ENCODE measurements around the gene CORO1C.
"Not testable (repeated sequence)": the region's sequence is repeated elsewhere in the genome, so short reads cannot be mapped to it uniquely, and the experiment has no call there.

Gene CORO1C

GRCh38 chr12:108620236-108620879 lies 111.0 kb downstream of the CORO1C start:
- no peak for DNase-seq (ENCODE audit: low read depth in 4 of 4, low spot score in 1 of 4)

GRCh38 chr12:108619369-108620160 lies 111.8 kb downstream of the CORO1C start:
- no peak for DNase-seq (ENCODE audit: low read depth in 4 of 4, low spot score in 1 of 4)

GRCh38 chr12:108618953-108619274 lies 112.4 kb downstream of the CORO1C start:
- not testable (repeated sequence) for DNase-seq (ENCODE audit: low read depth in 4 of 4, low spot score in 1 of 4)

DNA sequence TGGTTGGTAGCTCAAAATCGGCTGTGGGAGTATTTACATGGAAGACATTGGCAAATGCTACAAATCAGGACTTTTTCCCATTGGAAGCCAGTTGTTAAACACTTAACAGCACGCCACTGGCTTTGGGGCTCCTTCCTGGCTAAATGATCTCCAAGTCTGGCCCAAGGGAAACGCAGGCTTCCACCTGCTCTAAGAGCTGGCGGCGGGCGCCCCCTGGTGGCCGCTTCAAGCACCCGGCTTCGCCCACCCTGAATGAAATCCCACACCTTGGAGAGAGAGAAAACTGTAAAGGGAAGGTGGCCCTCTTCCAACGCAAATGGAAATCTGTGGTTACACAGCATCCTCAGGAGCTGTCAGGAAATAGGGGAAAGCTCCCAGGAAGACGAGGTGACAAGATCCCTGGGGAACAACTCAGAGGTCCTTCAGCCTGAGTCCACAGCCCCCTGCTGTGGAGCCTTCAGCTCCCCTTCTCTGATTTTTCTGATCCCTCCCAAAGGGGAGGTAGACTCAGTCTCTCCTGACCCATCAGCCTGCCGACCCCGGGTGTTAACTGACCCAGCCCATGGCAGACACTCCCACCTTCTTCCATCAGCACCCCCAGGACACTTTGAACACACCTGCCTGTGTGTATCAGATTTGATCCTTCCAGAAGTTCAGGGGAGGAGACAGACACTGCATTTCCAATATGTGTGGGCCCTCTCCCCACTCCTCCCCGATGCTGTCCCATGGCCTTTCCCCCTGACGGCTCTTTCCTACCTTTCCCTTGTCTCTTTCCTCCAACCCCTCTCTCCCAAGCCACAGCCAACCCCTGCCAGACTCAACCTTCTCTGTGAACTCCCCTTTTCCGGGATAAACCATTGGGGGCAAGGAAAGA lies 113.0 kb downstream of the CORO1C start:
- DNase-seq (ENCODE audit: low read depth in 4 of 4, low spot score in 1 of 4), result peak; percentile 62 to 73 (median 64)

GRCh38 chr12:108616941-108617858 lies 114.1 kb downstream of the CORO1C start:
- DNase-seq (ENCODE audit: low read depth in 4 of 4, low spot score in 1 of 4), result peak in 3 of 4 experiments; percentile 46 to 74 (median 65)

DNA sequence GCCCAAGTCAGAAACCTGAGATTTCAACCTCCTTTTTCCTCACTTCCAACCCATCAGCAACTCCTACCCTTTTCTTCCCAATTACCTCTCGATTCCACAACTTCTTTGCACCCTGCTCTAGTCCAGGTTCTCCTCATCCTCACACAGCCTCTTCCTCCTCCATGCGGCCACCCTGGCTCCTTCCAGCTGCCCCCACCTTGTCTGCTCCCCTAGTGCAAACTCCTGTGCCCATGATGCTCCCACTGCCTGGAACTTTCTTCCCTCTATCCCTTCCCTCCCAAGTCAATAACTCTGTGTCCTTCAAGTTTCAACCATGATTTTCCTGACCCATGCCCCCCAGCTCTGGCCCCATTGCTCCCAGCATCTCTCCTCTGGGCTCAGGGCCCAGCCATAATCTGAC lies 115.0 kb downstream of the CORO1C start:
- no peak for DNase-seq (ENCODE audit: low read depth in 4 of 4, low spot score in 1 of 4)

DNA sequence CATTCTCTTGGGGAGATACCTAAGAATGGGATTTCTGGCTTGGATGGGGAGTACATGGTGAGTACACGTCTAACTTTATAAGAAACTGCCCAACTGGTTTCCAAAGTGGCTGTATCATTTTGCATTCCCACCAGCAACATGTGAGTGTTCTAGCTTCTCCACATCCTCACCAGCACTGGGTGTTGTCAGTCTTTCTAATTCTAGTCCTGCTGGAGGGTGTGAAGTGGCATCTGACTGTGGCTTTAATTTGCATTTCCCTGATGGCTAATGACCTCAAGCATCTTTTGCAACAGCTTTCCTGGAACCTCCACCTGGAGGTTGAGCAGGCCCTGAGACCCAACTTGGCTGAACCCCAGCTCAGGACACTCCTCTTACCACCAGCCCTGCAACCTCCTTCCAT lies 115.4 kb downstream of the CORO1C start:
- DNase-seq (ENCODE audit: low read depth in 4 of 4, low spot score in 1 of 4), result no peak

- DNase-seq (ENCODE audit: low read depth in 4 of 4, low spot score in 1 of 4), result no peak
Observed at GRCh38 chr12:108614639-108615038, 116.7 kb downstream of the CORO1C start.

- DNase-seq (ENCODE audit: low read depth in 4 of 4, low spot score in 1 of 4), result no peak
Observed at GRCh38 chr12:108614041-108614440, 117.3 kb downstream of the CORO1C start.

DNA sequence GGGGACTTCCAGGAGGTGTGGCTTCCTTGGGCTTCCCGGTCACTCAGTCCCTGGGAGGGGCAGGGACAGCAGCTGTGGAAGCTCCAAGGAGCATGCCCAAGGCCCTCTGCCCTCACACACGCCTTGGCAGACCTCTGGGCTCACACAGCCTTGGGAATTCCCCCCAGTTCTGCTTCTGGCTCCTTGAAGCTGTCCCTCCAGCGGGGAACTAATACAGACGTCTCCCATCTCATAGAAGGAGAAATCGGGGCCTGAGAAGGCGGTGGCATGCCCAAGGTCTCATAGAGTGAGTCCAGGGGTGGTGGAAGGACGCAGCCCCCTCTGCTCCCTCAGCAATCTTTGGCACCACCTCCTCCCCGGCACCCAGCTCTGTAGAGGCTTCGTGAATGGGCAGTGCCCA lies 117.8 kb downstream of the CORO1C start:
- DNase-seq (ENCODE audit: low read depth in 4 of 4, low spot score in 1 of 4), result no peak

GRCh38 chr12:108612788-108613282 lies 118.5 kb downstream of the CORO1C start:
- no peak for DNase-seq (ENCODE audit: low read depth in 4 of 4, low spot score in 1 of 4)

- no peak for DNase-seq (ENCODE audit: low read depth in 4 of 4, low spot score in 1 of 4)
Observed at GRCh38 chr12:108611884-108612415, 119.4 kb downstream of the CORO1C start.

GRCh38 chr12:108610856-108611605 lies 120.3 kb downstream of the CORO1C start:
- no peak for DNase-seq (ENCODE audit: low read depth in 4 of 4, low spot score in 1 of 4)

GRCh38 chr12:108610336-108610815 lies 120.9 kb downstream of the CORO1C start:
- no peak for DNase-seq (ENCODE audit: low read depth in 4 of 4, low spot score in 1 of 4)

DNA sequence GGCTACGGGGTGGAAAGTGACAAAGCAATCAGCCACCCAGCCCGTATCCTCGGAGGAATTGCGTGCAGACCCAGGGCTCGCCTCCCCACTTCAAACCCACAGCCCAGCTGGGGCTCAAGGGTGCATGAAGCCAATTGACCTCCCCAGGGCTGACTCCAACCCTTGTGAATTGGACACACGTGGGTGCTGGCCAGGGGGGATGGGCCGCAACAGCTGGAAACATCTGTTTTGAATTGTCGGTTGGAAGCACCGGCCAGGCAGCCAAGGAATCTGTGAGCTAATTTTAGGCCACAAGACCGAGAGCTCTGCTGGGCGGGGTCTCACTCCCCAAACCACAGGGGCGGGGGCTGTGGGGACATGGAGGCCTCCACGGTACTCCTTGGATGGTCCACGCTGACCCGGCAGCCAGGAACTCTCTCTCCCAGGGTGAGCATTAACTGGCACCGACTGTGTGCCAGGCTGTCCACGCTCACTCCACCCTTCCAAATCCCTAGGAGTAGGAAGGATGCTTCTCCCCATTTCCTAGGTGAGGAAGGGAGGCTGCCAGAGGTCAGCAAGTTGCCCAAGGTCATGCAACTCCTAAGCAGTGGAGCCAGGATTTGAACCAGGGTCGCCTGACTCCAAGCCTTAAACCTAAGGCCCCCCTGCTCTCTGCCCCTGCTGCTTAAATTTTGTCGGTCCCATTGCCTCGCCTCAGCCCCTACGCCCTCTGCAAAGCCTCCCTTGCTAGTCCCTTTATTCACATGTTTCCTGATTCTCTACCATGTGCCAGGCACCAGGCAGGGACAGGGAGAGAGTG lies 121.6 kb downstream of the CORO1C start:
- no peak for DNase-seq (ENCODE audit: low read depth in 4 of 4, low spot score in 1 of 4)

DNA sequence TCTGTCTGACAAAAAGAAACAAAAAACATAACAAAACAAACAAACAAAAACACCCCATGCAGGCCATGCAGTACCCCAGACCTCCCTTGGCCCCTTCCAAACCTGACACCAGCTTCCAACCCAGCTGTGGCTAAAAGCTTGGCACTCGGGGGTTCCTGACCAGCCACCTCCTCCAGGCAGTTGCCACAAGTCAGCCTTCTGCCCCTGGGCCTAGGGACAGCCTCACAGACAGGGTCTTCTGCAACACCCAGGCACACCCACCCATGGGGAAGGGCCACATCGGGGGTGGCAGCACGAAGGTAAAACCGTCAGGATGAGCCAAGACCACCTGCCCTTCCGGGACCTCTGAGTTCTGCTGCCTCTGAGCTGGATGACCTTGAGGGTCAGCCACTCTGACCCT lies 122.7 kb downstream of the CORO1C start:
- no peak for DNase-seq (ENCODE audit: low read depth in 4 of 4, low spot score in 1 of 4)

DNA sequence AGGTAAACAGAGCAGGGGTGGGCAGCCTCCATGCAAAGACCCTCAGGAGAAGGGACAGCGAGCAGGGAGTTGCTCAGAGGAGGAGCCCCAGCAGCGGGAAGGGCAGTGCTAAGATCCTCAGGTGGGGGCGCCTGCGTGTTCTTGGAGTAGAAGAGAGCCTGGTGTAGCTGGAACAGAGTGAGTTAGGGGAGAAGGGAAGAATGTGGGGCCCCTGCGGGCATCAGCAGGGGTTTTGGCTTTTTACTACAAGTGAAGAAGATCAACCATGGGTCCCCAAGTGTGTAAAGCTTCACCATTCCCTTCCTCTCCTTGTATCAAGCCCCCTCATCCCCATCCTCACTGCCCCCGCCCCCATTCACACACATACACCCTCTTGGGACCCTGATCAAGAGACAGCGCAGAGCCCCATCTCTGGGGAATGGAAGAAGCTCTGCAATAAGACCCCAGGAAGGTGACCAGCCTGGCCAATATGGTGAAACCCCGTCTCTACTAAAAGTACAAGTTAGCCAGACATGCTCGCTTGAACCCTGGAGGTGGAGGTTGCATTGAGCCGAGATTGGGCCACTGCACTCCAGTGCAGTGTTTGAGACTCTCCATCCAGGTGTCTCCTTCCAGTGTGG lies 123.2 kb downstream of the CORO1C start:
- no peak for DNase-seq (ENCODE audit: low read depth in 4 of 4, low spot score in 1 of 4)

- no peak for DNase-seq (ENCODE audit: low read depth in 4 of 4, low spot score in 1 of 4)
Observed at GRCh38 chr12:108606492-108606891, 124.8 kb downstream of the CORO1C start.

Measured in stimulated activated CD4-positive, alpha-beta T cell treated with anti-CD3 and anti-CD28 coated beads, Interleukin-1b, Interleukin-23, amount 100 ng/mL, for 24 hours (primary cell).